Neural cell (in vitro differentiated cells): Measurements from ENCODE around the gene THOP1.

Experiments used
- CTCF ChIP-seq: fragments of 450-650 bp; IDR thresholded peaks from 2 replicates; pipeline ENCODE4 v1.5.1; 2014; ENCODE audit warnings: antibody characterized with exemption, mild to moderate bottlenecking, moderate library complexity; ENCODE audit not compliant: poor library complexity, severe bottlenecking
- RAD21 ChIP-seq: fragments of 450-650 bp; conservative IDR thresholded peaks from 2 replicates; pipeline ENCODE4 v1.6.1; 2014; ENCODE audit warnings: antibody characterized with exemption, mild to moderate bottlenecking, moderate library complexity

- TF ChIP-seq CTCF (no peak), RAD21 (no peak)
These were observed 6.1 kb downstream of the THOP1 start for GRCh38 chr19:2791440-2791839.
